ENCODE data around the gene SSBP3.

- TF ChIP-seq CTCF (IDR thresholded peaks at IDR 0.05) (no peak), POLR2A (IDR thresholded peaks at IDR 0.05) (no peak)
Observed at GRCh38 chr1:54207287-54207686, 198.9 kb downstream of the SSBP3 start.

Measured in body of pancreas (tissue), 4 donors.